HG03039 (cell line): ENCODE data around the gene HIC1.

Experiments
- ATAC-seq: cut with Tn5 transposase; IDR thresholded peaks from one replicate; pipeline ENCODE4 v1.9.1; 2021; ENCODE audit warnings: mild to moderate bottlenecking, moderate library complexity; ENCODE audit not compliant: unreplicated experiment

The HIC1 gene

DNA sequence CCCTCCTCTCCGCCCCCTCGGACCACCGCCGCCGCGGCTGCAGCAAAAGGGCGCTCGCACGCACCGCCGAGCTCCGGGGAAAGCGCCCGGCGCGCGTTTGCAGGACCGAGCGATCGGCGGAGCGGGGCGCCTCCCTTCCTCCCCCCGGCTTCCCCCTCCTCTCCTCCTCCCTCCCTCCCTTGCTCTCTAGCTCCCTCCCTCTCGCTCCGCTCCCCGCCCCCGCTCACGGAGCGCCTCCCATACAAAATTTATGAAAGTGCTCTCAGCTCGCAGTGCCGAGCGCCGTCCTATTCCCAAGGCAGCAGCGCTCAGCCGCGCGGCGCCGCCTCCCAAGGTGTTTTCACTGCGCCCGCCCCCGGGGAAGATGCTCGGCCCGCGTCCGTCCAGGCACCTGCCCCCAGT, 29.7 kb upstream of the HIC1 start, which contains the start of gene RTN4RL1:
Gene RTN4RL1, minus strand, starts transcription at position 115 of the 402 bp plus-strand sequence. CDS start 469 bp downstream, outside the sequence.
- no peak for ATAC-seq

DNA sequence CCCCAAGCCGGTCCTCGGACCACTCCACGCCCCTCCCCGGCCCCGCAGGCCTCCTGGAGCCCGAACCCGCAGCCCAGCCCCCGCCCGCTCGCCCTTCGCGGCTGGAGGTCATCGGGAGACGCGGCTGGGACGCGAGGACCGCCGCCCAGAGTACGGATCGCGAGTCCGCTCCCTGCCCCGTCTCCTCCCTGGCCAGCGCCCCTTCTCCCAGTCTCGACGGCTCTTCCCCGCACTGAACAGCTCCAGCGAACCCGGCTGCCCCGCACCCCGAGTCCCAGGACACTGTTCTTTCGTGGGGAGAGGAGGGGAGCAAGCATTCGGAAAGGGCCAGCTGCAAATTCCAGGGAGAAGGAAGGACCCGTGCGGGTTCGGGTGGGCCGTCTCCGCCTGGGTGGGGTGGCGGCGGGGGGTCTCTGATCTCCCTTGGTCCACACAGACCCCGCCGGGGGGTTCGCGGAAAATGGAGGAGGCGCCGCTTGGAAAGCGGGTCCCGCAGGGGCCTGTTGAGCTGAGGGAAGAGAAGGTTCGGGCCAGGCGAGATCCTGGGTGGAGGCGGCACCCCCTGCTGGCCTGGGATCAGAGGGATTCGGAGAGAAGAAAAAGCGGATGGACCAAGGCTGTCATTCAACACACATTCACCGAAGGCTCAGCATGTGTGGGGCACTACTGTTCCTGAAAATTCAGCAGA, 29.1 kb upstream of the HIC1 start:
- ATAC-seq = no peak

DNA sequence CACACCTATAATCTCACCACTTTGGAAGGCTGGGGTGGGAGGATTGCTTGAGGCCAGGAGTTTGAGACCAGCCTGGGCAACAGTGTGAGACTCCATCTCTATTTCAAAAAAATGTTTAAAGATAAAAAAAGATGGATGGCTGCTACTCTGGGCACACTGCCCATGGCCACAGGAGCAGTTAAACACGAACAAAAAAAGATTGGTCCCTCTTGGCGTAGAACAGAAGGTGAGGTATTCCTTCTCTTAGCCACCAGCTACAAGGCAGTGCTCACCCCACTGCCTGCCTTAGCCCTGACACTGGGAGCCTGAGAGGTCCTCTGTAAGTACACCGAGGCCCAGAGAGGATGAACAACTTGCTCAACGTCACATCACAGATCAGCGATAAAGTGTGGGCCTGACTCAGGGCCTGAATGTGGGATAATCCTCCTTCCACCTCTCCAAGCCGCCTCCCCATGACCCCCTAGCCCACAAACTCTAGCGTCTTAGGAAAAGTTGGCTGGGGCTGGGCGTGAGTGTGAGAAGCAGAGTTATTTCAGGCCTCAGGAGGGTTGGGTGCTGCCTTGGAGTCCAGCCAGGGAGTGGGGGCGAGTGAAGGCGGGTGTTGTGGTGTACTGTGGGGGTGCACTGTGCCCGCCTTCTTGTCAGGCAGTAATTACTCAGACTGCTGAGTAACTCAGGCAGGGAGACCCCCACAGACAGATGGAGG, 27.2 kb upstream of the HIC1 start:
- no peak for ATAC-seq

DNA sequence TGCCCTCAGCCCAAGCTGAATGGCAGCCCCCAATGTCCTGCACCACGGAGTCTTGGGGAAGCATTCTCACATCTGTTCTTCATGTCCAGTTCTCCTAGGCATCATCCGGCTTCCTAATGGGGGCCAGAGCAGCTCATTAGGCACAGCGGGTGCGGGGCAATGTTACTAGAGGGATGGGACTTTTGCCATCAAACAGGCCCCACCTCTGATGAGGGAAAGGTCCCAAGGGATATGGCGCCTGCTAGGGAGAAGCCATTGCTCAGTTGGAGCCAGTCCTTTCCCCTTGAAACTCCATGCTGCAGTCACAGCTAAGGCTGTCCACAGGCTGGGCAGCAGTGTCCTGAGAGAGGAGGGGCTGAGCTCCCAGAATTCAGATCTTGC, 26.7 kb upstream of the HIC1 start:
- ATAC-seq = no peak

DNA sequence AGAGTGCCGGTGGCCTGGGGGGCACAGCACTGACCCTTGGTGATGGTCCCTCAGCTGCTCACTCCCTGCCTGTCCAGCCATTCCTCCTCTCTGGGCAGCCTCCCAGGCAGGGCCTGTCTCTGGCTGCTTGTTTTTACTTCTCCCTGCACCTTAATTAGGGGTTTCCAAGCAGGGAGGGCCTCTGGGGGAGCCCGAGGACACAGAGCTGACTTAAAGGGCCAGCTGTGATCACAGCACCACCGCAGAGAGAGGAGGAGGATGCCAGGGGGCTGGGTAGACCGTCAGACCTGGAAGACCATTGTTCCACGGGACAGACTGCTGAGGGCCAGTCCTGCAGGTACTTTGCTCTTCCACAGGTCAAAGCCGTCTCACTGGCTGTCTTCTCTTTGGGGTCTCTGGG, 26.2 kb upstream of the HIC1 start:
- ATAC-seq = no peak

DNA sequence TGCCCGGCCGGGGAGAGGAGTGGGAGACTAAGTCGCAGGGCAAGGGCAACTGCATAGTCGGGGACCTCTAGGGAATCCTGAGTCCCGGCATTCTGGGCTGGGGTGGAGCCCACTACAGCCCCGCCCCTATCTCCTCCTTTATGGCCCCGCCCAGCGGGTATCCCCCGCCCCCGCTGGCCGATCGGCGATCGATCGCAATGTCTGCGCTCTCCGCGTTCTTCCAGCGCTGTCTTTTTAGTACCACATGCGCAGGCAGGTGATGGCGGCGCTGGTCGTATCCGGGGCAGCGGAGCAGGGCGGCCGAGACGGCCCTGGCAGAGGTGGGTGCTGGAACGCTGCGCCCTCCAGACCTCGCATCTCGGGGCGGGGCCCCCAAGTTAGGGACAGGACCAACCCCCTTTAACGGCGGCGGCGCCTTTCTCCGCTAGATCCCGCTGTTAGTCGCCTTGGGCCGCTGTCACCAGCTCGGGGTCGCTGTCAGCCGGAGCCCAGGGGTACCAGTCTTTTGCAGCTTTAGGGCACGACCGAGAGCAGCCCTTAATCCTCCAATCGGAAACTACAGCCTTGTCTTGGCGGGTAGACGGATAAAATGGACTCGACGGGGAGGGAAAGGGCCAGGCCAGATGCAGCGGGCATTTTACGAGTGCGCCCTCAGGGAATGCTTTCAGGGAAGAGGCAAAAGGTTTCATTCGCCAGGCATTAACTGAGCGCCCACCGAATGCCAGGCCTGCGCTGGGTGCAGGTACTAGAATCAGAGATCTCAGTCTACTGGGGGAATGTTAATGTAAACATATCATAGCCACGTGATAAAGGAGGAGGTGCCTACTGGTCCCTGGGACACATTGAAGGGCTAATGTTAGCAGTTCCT, 24.8 kb upstream of the HIC1 start, which contains the start of gene DPH1:
Gene DPH1, plus strand, starts transcription at position 243 of the 868 bp plus-strand sequence. Its CDS starts 17 bp downstream, at position 260.
- peak; percentile 42 for ATAC-seq

DNA sequence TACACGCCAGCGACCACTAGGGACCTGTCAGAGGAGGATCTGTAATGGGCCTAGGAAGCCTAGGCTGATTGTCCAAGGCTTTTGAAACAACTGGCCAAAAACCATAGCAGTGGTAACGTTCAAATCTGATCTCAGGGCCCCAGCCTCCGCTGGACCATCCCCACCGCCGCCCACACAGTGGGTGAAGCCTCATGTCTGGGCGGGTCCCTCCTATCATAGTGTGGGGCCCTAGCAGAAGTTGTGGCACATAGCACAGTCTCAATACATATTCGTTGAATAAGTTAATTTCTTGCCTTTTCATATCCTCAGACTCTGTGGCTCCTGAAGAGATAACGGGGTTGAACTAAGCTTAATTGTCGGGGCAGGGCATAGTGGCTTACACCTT, 24.1 kb upstream of the HIC1 start:
- no peak for ATAC-seq

DNA sequence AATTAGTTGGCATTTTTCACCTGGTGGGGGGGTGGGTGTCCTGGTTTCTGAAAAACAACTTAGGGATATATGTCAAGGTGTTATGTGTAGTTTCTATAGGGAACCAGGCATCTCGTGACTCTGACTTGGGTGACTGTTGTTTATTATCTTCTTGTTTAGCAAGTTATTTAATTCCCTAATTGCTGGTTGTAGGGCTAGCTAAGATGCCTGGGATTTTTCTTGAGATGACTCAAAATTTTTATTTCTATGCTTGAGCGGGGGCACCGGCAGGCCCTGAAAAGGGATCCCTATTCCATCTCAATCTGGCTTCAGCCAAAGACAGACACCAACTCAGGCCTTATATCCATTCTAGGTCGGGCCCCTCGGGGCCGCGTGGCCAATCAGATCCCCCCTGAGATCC, 21.8 kb upstream of the HIC1 start:
- ATAC-seq = no peak

DNA sequence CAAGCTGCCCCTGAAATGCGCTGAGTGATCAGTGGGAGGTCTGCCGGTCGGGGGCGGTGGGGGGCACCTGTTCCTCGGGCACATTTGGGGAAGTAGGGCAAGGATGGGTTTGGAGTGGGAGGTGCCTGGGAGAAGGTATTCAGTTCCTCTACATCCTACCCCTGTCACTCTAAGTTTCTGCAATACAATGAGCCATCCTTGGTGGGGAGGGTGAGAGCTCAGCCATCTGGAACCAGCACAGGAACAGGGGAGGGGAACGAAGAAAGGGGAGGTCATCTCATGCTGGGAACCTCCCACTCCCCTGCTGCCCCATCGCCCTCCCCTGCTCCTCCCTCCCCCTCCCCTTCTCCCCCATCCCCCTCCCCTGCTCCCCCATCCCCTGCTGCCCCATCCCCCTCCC, 20.7 kb upstream of the HIC1 start:
- ATAC-seq = no peak

DNA sequence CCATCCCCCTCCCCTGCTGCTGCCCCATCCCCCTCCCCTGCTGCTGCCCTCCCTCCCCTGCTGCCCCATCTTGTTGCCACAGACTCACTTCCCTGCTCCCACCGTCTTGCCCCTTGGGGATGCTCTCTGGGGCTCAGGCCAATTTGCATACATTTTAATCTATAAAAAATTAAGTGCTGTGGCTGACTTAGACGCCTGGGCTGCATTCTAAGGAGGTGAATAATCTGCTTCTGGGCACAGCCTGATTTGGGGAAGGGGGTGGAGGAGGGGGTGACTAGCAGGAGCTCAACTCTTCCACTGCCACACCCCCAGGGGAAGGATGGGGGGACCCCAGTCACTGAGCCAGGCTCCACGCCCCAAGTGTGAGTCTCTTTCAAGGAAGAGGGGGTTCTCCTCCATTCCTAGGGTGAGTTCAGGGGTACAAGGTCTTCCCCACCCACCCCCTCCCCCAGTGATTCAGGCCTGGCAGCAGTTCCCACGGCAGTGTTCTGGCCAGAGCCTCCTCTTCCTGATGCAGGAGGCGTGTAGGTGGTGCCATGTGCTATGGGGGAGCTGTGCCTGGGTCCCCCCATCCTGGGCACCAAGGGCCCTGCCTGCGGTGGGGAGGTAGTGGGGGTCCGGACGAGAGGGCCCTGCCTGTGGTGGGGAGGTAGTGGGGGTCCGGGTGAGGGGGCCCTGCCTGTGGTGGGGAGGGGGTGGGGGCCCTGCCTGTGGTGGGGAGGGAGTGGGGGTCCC, 19.9 kb upstream of the HIC1 start:
- no peak for ATAC-seq

DNA sequence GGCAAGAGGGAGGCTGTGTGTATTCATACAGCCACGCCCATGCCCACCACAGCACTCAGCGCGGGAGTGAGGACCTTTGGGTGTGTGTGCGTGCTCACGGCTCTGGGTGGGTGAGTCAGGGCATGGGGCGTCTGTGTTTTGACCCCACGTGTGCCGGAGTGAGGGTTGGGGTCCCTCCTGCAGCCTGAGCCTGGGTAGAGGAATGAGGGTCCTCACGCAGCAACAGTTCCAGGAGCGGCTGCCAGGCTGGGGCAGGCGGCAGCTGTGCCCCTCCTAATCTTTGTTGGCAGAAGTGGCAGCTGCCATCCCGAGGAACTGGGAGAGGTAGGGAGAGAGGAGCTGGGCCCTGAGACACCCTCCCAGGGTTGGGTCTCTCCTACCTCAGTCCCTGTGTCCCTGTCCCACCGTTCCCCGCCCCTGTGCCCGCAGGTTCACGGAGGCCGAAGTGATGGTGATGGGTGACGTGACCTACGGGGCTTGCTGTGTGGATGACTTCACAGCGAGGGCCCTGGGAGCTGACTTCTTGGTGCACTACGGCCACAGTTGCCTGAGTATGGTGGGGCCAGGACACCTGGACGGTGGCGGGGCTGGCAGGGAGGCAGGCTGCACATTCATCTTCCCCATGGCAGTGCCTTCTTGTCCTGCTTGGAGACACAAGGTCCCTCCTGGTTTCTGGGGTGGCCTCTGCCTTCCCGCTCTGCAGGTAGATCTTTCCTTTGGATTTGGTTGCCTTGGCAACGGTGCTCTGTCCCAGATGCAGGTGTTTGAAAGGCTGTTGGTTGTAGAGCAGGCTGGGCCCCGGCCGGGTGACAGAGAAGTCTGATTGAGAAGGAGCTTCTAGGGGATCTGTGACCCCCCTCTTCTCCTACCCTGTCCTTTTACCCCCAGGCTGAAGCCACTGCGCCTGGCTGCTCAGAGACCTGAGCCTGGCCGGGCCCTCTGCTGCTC, 19.1 kb upstream of the HIC1 start:
- no peak for ATAC-seq

DNA sequence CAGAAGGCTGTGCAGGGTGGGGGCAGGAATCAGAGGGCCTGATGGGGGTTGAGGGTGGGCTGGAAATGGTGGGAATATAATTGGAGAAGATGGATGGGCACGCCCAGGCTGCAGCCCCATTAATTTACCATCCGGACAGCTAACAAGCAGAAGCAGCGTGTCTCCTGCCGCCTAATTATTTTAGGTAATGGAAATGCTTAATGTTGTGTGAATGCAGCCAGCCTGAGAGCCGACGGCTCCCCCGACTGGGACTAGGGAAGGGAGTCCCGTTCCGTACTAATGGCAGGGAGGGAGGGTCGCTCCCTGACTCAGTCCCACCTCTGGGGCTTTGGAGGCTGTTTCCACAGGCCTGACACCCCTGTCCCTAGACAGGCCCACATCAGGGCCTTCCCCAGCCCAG, 17.7 kb upstream of the HIC1 start:
- no peak for ATAC-seq

DNA sequence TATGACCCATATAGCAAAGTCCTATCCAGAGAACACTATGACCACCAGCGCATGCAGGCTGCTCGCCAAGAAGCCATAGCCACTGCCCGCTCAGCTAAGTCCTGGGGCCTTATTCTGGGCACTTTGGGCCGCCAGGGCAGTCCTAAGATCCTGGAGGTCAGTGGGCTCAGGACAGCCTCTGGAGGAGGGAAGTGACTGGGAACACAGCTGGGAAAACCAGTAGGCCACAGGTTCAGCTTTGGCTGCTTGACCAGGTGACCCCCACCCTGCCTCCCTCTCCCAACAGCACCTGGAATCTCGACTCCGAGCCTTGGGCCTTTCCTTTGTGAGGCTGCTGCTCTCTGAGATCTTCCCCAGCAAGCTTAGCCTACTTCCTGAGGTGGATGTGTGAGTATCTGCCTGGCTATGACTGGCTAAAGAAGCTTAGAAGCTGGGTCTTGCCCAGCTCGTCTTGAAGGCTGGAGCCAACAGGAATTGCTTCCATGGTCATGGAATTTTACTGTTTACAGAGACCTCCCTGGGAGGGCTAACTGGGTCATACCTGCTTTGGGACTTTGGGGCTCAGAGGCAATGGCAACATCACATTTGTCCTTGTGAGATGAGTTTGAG, 14.6 kb upstream of the HIC1 start:
- no peak for ATAC-seq

DNA sequence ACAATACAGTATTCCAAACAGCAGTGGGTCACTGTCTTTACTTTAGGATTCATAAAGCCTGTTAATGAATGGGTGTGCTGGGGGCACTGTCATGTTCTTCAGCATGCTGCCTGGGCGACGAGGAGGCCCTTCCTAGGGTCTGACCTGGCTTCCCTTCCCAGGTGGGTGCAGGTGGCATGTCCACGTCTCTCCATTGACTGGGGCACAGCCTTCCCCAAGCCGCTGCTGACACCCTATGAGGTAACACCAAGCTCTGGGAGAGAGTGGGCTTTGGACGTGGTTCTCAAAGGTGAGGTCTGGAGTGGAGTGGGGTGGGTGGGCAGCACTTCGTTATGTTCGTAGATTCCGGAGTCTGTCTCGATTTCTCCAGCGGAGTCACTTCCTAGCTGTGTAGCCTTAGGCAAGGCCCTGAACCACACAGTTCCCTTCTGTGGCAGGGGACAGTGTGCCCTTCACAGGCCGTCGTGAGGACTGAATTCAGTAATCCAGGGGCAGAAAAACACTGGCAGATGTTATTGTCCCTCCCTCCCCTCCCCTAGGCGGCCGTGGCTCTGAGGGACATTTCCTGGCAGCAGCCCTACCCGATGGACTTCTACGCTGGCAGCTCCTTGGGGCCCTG, 13.9 kb upstream of the HIC1 start:
- no peak for ATAC-seq

DNA sequence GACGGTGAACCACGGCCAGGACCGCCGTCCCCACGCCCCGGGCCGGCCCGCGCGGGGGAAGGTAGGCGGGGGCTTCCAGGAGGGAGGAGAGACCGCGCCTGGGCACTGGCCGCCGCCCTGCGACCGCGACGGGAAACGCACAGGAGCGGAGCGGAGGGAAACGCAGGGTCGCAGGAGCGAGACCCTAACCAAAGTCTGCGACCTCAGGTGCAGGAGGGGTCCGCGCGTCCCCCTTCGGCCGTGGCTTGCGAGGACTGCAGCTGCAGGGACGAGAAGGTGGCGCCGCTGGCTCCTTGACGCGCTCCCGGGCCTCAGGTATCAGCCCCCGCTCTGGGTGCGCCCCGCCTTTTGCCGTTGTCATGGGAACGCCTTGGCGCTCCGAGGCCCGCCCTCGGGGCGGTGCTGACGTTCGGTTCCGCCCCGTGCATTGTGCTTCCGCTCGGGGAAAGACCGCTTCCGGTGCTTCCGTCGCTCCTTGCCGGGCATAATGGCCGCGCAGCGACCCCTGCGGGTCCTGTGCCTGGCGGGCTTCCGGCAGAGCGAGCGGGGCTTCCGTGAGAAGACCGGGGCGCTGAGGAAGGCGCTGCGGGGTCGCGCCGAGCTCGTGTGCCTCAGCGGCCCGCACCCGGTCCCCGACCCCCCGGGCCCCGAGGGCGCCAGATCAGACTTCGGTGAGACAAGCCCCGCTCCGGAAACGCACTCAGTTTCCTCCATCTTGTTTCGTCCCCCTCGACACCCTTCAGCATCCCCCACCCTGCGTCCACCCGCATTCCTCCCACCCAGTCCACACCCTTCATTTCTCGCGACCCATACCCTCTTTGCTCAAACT, 13.1 kb upstream of the HIC1 start, which contains the start of gene OVCA2:
Gene OVCA2, plus strand, starts transcription at position 462 of the 829 bp plus-strand sequence. Its CDS starts 26 bp downstream, at position 488.
- peak; percentile 86 for ATAC-seq

DNA sequence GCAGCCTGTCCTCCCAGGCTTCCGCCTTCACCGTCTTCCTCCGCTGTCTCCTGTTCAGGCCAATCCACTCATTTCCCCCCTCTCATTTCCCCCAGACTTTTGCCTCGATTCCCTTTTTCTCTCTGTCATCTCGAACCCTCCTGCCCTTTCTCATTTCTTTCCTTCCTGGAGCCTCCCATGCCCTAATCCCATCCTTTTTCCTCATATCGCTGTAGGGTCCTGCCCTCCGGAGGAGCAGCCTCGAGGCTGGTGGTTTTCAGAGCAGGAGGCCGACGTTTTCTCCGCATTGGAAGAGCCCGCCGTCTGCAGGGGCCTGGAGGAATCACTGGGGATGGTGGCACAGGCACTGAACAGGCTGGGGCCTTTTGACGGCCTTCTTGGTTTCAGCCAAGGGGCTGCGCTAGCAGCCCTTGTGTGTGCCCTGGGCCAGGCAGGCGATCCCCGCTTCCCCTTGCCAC, 12.5 kb upstream of the HIC1 start:
- ATAC-seq = no peak

DNA sequence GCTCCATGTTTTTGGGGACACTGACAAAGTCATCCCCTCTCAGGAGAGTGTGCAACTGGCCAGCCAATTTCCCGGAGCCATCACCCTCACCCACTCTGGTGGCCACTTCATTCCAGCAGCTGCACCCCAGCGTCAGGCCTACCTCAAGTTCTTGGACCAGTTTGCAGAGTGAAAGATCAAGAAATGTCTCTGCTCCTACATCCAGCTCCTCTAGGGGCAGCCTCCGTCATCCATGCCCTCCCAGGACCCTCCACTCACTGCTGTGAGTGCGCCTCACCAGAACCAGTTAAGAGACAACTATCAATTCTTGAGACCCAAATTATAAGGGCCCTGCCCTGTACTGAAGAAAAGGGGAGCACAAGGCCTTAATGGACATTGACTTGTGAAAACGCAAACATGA, 12.0 kb upstream of the HIC1 start:
- ATAC-seq = no peak

DNA sequence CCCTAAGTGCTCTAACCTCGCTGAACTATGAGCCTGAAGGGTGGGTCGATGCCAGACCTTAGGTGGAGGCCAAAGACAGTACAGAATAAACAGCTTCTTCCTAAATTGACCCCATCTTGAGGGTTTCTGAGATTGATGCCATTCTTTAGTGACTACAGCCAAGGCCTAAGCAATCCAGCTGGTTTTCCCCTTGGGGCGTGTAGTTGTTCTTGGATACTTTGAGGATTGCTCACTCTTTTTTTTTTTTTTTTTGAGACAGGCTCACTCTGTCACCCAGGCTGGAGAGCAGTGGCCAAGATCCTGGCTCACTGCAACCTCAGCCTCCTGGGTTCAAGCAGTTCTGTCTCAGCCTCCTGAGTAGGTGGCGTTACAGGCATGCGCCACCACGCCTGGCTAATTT, 11.1 kb upstream of the HIC1 start:
- ATAC-seq = no peak
